Measurements from ENCODE around the gene SSBP2.

DNA sequence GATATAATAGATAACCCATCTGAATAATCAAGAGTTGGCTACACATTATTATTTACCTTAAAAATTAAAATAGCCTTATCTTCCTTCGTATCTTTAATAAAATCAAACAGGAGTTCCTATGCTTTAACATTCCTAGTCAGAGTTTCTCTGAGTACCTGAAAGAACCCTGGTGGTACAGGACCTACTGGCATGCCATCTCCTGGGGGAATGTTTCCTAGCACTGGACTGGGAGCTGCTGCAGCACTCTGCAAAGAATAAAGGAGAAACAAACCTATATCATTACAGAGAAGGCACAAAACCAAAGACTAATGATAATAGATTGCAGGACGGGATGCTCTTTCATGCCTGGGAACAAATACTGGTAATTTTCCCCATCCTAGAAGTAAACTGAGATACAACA, 237.4 kb downstream of the SSBP2 start:
- TF ChIP-seq, protein P1, sequence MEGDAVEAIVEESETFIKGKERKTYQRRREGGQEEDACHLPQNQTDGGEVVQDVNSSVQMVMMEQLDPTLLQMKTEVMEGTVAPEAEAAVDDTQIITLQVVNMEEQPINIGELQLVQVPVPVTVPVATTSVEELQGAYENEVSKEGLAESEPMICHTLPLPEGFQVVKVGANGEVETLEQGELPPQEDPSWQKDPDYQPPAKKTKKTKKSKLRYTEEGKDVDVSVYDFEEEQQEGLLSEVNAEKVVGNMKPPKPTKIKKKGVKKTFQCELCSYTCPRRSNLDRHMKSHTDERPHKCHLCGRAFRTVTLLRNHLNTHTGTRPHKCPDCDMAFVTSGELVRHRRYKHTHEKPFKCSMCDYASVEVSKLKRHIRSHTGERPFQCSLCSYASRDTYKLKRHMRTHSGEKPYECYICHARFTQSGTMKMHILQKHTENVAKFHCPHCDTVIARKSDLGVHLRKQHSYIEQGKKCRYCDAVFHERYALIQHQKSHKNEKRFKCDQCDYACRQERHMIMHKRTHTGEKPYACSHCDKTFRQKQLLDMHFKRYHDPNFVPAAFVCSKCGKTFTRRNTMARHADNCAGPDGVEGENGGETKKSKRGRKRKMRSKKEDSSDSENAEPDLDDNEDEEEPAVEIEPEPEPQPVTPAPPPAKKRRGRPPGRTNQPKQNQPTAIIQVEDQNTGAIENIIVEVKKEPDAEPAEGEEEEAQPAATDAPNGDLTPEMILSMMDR (IDR thresholded peaks at IDR 0.05; ENCODE audit: low read depth, low read length), result no peak
- TF ChIP-seq POLR2A (IDR thresholded peaks at IDR 0.05; ENCODE audit: extremely low read depth, insufficient read length), result no peak
- TF ChIP-seq, protein P2, sequence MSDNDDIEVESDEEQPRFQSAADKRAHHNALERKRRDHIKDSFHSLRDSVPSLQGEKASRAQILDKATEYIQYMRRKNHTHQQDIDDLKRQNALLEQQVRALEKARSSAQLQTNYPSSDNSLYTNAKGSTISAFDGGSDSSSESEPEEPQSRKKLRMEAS (IDR thresholded peaks at IDR 0.05; ENCODE audit: low read depth, low read length), result no peak
